Forelimb muscle (tissue), 1 donor: Measurements from ENCODE around the gene HGF. TPM values are rescaled to one million over a fixed set of nuclear protein-coding genes. Genes with fewer than 3 reads are reported as not detected.

ENCODE experiments used
- DNase-seq: peaks from one replicate; pipeline ENCODE4 v3.0.0-alpha.2; 2013; ENCODE audit warnings: low read depth
- polyA plus RNA-seq: library from polyadenylated mRNA; unstranded; fragments of 120-200 nt; gene quantifications from one replicate; pipeline ENCODE4 v1.2.1, GENCODE V29; 2013; ENCODE audit not compliant: insufficient read length

Gene HGF
- polyA plus RNA-seq, 1 donor, result 5.0 TPM

DNA sequence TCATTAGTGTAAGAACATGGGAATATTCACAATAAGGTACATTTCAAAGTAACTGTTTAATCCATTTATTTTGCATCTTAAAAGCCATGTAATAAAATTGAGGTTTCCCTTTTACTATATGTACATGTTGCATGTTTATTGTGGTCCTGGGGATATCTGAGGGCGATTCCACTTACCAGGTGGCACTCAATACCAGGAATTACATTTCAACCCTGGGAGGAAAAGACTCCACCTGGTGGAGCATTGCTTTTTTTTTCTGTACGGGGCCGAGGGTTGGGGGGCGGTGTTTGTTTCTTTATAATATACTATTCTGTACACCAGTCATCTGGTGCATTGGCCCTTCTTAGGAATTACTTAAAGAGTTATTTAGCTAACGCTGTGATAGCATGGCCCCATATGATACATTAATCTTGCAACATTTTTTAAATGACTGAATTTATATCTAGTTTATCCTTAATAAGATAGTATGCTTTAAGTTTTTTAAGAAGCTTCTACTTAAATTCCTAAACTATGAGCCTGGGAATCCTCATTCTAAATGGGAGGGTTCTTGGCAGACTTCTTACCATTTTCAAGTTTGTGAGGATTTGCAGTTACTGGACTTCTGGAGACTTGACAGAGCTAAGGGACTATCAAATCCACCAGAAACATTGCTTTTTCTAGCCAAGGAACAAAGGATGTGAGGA, 7.2 kb upstream of the HGF start:
- no peak for DNase-seq

DNA sequence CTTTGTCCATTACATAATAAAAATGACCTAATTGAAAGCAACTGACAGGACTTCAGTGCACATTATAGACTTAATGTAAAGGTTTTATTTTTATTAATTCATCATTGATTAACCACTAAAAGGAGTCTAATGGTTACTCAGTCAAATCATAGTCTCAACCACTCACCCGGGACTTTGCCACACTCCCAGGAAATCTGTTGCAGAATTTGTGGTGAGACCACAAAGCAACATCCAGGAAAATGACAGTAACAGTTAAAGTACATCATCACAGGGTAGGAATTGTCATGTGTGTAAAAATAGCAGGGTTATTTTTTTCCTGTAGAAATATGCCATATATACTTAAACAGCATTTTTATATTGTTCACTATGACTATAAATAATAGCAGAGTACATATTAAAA, 6.3 kb upstream of the HGF start:
- DNase-seq, result no peak

DNA sequence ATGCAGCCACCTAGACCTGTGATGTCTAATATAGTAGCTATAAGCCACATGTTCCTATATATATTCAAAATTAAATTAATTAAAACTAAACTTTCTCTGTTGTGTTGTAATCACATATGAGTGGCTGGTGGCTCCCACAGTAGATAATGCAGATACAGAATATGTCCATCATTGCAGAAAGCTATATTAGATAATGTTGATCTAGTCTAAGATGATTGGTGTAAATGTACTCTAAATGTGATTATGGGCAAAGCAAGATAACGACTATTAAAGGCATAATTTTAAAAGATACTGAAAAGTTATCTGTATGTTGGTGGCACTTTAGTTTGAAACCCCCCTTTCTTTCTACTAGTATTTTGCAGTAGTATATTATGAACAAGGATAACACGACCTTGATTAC, 5.7 kb upstream of the HGF start:
- no peak for DNase-seq

DNA sequence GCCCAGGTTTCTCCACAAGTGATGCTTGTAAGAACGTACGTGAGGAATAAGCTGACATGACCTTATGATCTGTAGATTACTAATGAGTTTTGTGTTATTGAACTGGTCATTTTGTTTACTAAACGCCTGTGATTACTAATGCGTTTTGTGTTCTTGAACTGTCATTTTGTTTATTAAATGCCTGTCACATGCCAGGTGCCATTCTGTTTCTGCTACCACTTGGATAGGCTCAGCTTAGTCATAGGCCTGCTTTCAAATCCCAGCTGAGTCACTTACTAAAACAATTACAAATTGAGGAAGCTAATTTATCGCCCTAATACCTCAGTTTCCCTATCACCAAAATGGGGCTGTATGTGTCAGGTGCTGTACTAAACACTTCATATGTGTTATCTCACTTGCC, 4.7 kb upstream of the HGF start:
- no peak for DNase-seq

DNA sequence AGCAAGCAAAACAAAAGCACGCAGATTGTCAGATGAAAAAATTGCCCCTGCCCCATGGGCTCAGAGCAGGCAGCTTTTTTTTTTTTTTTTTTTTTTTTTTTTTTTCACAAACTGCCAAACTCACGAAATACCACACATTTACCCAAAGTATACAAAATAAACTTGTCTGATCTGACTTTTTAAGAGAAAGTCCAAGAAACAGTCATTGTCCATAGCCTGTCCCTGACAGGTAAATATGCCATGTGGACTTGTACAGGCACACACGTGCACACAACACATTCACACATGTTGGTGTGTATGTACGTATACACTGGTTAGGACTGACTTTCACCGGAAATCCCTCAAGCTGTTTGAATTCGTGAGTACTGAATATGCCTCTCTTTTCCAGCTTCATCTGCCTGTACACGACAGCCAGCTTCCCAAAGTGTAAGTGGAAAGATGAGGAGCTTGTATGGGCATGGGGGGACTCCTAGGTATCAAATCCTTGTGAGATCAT, 929 bp upstream of the HGF start:
- no peak for DNase-seq

DNA sequence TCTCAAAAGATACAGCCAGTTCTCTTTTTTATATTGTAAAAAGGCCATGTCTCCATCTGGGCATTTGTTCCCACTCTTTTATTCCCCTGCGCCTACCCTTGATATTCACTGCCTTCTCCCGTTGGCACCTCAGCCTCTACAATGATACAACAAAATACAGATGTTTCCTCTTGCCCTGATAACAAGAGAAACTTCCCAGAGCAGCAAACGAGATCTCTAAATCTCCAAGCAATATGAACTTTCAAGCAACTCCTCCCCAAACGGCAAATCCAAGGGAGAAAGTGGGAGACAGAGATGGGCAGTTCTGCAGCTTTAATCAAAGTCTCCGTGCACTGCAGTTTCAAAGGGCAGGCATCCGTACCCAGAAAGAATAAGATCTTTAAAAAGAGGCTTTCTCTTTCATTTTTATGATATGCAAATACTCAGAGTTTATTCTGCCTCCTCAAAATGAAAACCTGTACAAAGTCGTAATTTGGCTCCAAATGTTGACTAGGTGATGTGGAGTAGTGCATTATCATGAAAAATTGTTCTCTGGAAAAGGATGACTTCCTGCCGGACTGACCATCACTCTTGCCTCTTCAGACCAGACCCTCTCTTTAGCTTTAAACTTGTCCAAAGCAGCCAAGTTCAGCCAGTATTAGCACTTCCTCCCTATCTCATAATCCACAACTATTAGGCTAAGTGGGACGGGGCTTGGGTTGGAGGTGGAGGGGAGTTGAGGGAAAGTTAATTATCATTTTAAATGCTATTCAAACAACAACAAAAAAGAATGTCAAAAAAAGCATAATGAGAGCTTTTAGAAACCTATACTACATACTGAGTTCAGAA, 682 bp downstream of the HGF start:
- DNase-seq, result no peak

DNA sequence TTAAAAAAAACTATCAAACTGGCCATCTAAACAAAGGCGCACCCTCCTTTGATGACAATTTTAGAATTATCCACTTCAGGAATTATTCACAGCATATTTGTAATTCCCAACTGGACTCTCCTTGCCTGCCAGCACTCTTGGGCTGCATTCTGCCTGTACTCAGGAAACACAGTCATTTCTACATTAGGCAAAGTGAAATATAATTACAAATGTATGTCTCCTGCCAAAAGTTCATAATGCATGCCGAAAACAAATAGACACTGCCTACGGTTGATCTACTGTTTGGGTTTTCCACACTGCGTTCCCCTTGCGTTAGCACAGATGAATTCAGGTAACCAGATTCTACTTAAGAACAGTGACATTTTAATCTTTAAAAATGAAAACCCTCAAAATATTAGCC, 1.9 kb downstream of the HGF start:
- no peak for DNase-seq

DNA sequence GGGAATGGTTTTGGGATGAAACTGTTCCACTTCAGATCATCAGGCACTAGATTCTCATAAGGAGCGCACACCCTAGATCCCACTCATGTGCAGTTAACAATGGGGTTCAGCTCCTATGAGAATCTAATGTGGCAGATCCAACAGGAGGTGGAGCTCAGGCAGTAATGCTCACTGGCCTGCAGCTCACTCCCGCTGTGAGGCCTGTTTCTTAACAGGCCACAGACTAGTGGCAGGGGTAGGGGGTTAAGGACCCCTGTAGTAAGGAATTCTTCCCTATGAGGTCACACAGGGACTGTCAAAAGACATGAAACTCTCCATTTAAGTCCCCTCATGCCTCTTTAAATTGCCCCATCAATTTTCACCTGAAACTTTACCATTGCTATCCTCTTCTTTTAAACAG, 8.0 kb downstream of the HGF start:
- no peak for DNase-seq

DNA sequence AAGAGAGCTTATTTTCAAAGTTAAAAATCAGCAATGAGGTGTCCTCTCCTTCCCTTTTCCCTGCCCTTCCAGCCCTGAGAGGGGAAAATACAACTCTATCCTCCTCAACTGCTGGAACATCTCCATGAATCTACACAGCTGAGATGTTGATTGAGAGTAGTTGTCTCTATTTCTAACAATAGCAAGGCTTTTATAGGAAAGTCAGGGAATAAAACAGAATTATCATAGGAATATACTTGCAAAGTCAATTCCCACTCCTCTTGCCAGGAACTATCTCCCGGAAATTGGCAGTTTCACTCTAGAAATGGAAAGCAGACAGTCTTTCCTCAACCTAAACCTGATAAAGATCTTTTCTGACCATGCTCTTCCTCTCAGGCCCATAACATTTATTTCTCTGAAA, 8.8 kb downstream of the HGF start:
- DNase-seq, result no peak

DNA sequence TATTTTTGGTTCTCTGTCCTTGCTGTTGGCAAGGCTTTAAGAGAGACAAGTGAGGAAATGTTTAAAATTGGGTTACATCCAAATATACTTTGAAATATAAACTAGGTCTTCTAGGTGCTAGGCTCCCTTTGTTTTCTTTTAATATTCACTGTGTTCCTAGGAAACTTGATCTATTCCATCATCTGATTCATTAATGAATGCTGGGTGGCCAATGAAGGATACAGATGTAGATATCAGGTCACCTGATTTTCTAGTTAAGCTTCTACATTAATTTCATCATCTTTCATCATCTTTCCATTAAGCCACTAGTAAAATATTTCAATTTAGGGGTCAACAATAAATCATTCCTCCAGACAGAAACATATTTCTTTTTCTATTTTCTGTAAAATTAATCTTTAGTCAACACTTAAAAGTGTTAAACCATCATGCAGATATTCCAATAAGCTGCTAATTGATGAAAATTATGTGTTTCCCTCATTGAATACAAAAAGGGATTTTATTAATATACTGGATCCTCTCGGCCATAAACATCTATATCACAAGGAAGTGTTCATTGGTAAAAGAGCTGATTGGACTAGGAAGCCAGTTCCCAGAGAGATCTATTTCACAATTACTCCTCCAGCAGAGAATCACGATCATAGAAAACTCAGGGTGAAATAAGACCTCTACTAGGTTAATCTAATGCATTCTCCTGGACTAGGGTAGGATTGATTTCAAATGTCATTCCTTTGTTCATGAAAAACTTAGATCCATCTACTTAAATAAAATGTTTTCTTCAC, 14.7 kb downstream of the HGF start:
- no peak for DNase-seq

DNA sequence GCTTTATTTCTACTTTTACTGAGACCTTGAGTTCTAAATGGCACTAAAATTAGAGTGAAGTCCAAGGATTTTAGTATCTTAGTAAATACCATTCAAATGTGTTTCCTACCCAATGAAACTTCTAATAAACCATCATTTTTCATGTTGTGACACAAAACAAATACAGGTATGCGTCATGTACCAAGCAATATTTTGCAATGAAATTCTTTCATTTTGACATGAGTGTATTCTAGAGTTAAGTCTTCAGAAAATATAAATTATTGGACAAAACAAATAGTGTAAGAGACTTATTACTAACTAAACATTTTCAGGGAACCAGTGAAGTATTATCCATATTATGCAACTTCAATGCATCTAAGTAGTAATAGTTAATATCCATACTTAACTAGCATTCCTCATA, 16.5 kb downstream of the HGF start:
- no peak for DNase-seq

DNA sequence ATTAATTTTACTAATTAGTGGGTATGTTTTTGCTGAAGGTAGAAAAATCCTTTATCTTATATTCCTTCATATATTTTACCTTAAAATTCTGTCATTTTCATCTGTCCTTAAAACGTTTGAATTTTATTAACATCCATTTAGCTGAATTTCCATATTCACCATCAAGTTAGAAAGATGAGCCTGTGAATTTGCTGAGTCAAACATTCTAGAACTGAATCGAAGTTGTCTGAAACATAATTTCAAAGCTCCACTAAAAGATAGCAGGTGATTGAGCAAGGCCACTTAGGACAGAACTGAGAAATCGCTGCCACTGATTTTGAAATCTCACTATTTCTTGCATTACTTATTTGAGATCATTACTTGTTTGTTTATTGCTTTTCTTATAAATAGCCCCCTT, 17.5 kb downstream of the HGF start:
- no peak for DNase-seq

DNA sequence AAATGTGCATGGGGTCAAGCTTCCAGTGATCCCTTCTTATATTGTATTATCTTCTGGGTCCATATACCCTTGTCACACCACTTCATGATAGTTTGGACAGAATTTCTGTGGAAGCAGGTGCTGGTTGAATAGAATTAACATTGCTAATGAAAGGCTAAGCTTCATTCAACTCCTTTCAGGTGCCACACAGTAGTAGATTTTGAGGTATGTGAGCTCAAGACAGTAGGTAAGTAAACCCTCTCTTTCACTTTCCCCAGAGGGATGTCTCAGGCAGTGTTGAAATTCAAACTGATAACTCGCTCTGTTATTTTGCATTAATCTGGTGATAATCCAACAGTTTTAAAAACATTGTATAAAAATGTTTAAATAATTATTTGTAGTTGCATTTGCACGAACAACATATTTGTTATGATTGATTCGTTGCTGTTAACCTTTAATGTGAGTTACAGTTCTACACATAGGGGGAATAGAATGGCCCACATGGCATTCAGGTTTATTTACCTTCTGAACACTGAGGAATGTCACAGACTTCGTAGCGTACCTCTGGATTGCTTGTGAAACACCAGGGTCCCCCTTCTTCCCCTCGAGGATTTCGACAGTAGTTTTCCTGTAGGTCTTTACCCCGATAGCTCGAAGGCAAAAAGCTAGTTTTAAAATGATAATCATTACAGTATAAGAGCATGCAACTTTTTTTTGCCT, 18.1 kb downstream of the HGF start:
- no peak for DNase-seq

DNA sequence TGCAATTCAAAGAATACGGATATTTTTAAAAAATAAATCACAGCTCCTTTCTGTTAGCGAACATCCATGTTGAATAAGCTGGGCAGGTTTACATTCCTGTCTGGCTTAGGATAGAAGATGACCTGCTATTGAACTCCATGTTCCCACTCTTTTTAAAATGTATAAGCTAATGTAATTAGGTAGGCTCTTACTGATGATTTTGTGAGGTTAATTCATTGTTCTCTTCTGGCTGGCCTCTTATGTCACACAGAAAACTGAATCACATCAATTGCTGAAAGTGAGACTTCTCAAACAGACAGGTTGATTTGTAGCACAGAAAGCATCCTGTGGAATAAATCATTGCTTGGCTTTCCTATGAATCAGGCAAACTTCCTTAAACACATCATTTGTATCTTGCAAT, 24.2 kb downstream of the HGF start:
- DNase-seq, result no peak

DNA sequence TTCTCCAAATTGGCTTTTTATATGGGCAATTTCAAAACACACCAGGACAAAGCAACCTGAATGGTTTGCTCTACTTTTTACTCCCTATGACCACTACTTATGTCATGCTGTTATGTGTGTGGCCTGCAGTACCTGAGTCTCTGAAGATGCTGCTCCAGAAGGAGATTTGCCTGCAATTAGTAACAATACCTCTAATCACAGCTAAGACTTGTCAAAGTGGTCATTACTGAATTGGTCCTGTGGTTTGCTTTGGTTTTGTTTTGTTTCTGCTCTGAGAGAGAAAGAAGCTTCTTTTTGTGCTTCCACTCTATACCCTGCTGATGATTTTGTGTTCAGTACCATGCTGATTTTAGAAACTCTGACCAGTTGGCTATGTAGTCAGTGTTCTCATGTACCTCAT, 25.5 kb downstream of the HGF start:
- DNase-seq, result no peak

DNA sequence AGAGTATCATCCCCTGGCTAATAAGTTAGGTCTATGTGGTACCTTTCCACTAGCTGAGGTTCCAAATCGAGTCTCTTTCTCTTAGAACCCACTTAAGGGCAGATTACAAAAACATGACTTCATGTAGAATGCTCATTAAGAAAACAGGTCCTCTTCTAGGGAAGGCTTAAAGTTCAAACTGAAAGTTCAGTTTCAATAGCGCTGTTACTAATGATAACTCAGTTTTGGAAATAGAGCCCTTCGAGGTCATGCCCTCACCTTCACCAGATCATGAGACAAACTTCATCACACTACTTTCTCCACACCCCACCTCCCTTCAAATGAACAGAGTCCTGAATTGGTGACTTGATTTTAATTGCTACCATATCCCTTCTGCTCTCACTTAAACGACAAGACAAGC, 26.2 kb downstream of the HGF start:
- no peak for DNase-seq

DNA sequence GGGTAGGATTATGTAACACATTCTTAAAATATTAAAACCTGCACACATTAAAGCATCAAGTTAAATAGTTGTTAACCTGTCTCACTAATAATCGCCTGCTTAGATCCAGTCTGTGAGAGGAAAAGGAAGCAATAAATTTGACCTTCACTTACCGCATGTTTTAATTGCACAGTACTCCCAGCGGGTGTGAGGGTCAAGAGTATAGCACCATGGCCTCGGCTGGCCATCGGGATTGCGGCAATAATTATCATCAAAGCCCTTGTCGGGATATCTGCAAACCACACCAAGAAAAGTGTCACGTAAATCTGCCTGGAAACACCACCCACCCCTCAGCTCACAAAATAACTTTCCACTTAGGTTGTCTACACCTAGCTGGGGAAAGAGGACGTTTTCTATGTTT, 26.6 kb downstream of the HGF start:
- no peak for DNase-seq

DNA sequence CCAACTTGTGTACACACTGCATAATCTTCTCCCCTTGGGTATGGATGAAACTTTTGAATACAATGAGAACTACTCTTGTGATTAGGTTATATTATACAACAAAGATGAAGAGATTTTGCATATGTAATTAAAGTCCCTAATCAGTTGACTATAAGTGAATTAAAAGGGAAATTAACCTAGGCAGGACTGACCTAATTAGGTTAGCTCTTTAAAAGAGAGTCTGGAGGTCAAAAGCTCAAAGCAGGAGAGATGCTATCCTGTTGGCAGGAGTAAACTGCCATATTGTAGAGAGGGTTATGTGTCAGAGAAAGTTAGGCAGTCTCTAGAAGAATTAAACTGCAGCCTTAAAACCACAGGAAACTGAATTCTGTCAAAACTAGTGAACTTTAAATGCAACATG, 29.4 kb downstream of the HGF start:
- DNase-seq, result no peak

DNA sequence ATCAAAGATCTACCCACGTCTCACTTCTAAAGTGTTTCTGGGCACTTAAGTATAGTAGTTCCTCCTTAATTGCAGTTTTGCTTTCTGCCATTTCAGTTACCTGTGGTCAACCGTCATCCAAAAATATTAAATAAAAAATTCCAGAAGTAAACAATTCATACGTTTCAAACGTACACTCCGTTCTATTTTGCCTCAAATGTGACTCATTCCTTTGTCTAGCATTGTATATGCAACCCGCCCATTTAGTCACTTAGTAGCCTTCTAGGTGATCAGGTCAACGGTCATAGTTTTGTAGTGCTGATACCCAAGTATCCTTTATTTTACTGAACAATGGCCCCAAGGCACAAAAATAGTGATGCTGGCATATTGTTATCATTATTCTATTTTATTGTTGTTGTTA, 33.8 kb downstream of the HGF start:
- DNase-seq, result no peak

DNA sequence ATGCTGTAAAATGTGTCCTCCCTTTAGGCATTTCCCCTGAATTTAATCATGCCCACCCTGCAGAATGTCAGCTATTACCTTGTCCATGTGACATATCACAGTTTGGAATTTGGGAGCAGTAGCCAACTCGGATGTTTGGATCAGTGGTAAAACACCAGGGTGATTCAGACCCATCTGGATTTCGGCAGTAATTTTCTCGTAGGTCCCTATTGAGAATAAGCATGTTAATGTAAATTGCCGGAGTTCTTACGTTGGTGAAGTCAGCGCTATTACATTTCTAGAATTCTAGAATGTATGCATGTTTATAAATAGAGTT, 44.1 kb downstream of the HGF start:
- DNase-seq, result no peak

DNA sequence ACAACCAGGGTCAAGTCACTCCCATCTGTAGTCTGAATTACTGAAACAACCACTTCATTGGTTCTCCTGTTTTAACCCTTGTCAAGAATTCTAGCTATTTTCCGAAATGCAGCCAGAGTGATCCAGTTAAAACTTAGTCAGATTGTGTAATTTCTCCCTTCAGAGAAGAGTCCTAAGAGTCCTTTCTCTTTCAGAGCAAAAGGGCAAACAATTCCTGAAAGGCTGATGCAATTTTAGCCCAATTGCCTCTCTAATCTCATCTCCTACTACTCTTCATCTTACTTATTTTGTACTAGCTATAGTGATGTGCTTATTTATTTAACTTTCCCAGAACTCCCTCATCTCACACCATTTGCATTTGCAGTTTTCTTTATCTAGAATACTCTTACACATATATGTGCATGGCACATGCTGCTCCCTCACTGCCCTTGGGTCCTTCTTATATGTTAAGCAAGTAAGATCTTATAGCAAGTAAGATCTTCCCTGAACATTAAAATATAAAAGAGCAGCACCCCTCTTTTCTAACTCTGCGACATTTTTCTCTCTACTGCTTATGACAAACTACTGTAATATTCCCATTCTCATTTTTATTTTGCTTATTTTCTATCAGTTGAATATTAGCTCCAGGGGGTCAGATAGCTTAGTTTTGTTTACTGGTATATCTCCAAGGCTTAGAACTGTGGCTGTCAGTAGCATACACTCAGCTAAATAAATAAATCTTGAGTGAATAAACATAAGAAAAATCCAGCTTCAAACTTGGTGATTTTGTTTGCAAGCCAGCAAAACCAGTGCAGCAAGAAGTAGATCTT, 44.6 kb downstream of the HGF start:
- no peak for DNase-seq
